Mononuclear cell (primary cell): ENCODE results near the gene KCNK18. TPM values are rescaled to one million over a fixed set of nuclear protein-coding genes. Genes with fewer than 3 reads are reported as not detected.

Source experiments
- H3K27me3 ChIP-seq: 2 replicates; pipeline ENCODE4 v1.6.0; 2011; ENCODE audit warnings: low read length, control low read depth; ENCODE audit not compliant: insufficient read depth
- H3K4me1 ChIP-seq: 2 replicates; pipeline ENCODE4 v1.5.1; 2011; ENCODE audit warnings: mild to moderate bottlenecking, low read length, control low read depth; ENCODE audit not compliant: insufficient read depth
- H3K4me3 ChIP-seq: 2 replicates; pipeline ENCODE4 v1.5.1; 2011; ENCODE audit warnings: mild to moderate bottlenecking, low read length, moderate library complexity
- H3K9me3 ChIP-seq: 2 replicates; pipeline ENCODE4 v1.5.1; 2011; ENCODE audit warnings: low read depth, mild to moderate bottlenecking, control low read depth, low read length
- total RNA-seq: library from RNA; depleted of rRNA; stranded (reverse); fragments of >200 nt; gene quantifications from one replicate; pipeline ENCODE4 v1.2.3, GENCODE V29; 2012

KCNK18 gene
- total RNA-seq = not detected

- Histone ChIP-seq H3K9me3 (no peaks in the 10 kb centered on the region), H3K27me3 (no peaks in the 10 kb centered on the region), H3K4me1 (no peaks in the 10 kb centered on the region), H3K4me3 (no peak within 1 kb of the TSS)
These were observed at the start of gene KCNK18 for GRCh38 chr10:117197189-117197588. Gene KCNK18 (plus strand): TSS chr10:117197489. CDS start chr10:117197489, 0 bp downstream.

GRCh38 chr10:117148284-117148683 lies 49.0 kb upstream of the KCNK18 start:
- no peaks in the 10 kb centered on the region for H3K4me1 ChIP-seq
- H3K9me3 ChIP-seq = no peaks in the 10 kb centered on the region
- no peak overlapping the region for H3K4me3 ChIP-seq
- peaks cover 53% of the 10 kb centered on the region for H3K27me3 ChIP-seq

- H3K4me1 ChIP-seq = no peaks in the 10 kb centered on the region
- no peaks in the 10 kb centered on the region for H3K9me3 ChIP-seq
- H3K4me3 ChIP-seq = no peak overlapping the region
- H3K27me3 ChIP-seq = peaks cover 54% of the 10 kb centered on the region
These were observed 44.6 kb upstream of the KCNK18 start for GRCh38 chr10:117152668-117153067.

DNA sequence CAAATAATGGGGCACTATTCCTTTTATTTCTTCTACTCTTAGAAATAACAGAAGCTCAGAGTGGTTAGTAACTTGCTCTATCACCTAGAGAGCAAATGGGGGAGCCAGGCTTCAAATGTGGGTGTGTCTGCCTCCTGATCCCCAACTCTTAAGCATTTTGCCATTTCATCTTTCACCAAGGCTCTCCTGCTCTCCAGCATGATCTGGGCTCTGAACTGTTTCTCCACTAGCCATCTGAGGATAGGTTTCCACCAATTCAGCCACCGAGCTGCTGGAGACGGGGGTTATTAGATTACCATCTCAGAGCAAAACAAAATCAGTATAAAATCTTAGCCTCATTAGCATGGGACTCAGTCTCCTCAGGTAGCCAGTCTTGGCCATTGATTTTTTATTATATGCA lies 39.0 kb upstream of the KCNK18 start:
- Histone ChIP-seq H3K9me3 (no peaks in the 10 kb centered on the region), H3K4me1 (peaks cover 3% of the 10 kb centered on the region), H3K4me3 (no peak overlapping the region), H3K27me3 (peaks cover 87% of the 10 kb centered on the region)

DNA sequence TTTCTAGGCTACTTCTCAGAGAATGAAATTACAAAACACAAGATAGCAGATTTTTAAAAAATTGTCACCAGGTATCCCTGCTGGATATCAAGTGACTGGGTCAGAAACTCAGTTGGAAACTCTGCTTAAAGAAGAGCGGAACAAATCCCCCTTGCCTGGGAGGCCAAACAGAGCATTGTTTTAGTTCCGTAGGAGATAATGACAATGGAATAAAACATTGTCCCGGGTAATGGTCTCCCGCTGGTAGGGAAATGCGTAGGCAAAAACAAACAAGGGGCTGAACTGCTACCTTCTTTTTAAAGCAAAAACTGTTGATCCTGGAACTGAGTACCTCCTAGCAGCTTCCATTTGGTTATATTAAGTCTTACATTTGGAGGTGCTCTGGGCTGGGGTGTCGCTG lies 37.9 kb upstream of the KCNK18 start:
- peaks cover 96% of the 10 kb centered on the region for H3K27me3 ChIP-seq
- H3K9me3 ChIP-seq = no peaks in the 10 kb centered on the region
- H3K4me1 ChIP-seq = peaks cover 9% of the 10 kb centered on the region
- H3K4me3 ChIP-seq = no peak overlapping the region

DNA sequence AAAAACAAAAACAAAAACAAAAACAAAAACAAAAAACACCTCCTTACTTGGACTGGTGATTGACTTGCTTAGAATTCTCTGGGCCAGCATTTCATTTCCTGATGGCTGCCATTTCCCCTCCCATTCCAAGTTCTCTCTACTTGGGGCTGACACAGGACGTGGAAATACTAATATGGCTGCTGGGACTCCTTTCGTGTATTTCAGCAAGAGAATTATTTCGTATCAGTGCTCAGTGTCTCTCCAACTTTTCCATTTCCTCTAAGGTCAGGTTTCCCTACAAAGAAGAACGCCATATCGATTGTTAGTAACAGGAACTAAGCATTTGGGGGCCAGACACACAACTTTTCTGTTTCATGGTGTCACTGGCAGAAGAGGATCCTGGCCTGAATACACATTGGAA lies 36.7 kb upstream of the KCNK18 start:
- Histone ChIP-seq H3K9me3 (no peaks in the 10 kb centered on the region), H3K4me1 (peaks cover 15% of the 10 kb centered on the region), H3K27me3 (peaks cover 97% of the 10 kb centered on the region), H3K4me3 (no peak overlapping the region)

- Histone ChIP-seq H3K4me3 (no peak overlapping the region), H3K9me3 (no peaks in the 10 kb centered on the region), H3K27me3 (peaks cover 98% of the 10 kb centered on the region), H3K4me1 (peaks cover 21% of the 10 kb centered on the region)
These were observed 35.8 kb upstream of the KCNK18 start for GRCh38 chr10:117161386-117162033.

- no peaks in the 10 kb centered on the region for H3K9me3 ChIP-seq
- peaks cover 98% of the 10 kb centered on the region for H3K27me3 ChIP-seq
- H3K4me1 ChIP-seq = peaks cover 22% of the 10 kb centered on the region
- no peak overlapping the region for H3K4me3 ChIP-seq
These were observed 34.9 kb upstream of the KCNK18 start for GRCh38 chr10:117162093-117163060.

- H3K4me3 ChIP-seq = no peak overlapping the region
- H3K4me1 ChIP-seq = peaks cover 29% of the 10 kb centered on the region
- peaks cover 98% of the 10 kb centered on the region for H3K27me3 ChIP-seq
- H3K9me3 ChIP-seq = no peaks in the 10 kb centered on the region
These were observed 34.0 kb upstream of the KCNK18 start for GRCh38 chr10:117163061-117163953.

DNA sequence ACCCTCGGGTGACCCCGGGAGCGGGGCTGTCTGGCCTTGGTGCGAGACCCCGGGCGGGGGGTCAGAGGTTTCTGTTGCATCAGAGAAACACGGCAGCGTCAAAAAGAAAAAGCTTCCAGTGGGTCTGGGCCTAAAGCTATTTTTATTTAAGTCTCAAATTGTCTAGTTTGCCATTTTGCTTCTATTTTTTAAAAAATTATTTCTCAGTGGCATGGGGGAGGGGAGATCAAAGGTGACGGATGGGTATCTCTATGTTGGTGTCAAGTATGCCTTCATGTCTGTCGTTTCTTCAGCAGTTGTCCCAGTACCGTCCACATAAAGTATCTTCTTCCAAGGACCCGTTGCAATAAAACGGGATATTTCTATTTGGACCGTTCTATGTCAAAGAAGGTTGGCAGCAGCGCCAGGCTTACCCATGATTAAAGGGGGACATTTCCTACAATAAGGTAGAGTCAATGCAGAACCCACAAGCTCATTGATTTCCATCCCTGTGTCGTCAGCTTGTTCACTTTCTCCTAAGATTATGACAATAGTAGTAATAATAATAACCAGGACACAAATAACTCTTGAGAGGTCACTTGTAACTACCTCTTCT lies 33.2 kb upstream of the KCNK18 start:
- Histone ChIP-seq H3K4me3 (no peak overlapping the region), H3K9me3 (no peaks in the 10 kb centered on the region), H3K4me1 (peaks cover 29% of the 10 kb centered on the region), H3K27me3 (peaks cover 96% of the 10 kb centered on the region)

- Histone ChIP-seq H3K27me3 (peaks cover 96% of the 10 kb centered on the region), H3K4me1 (peaks cover 29% of the 10 kb centered on the region), H3K9me3 (no peaks in the 10 kb centered on the region), H3K4me3 (no peak overlapping the region)
These were observed 32.4 kb upstream of the KCNK18 start for GRCh38 chr10:117164592-117165537.

DNA sequence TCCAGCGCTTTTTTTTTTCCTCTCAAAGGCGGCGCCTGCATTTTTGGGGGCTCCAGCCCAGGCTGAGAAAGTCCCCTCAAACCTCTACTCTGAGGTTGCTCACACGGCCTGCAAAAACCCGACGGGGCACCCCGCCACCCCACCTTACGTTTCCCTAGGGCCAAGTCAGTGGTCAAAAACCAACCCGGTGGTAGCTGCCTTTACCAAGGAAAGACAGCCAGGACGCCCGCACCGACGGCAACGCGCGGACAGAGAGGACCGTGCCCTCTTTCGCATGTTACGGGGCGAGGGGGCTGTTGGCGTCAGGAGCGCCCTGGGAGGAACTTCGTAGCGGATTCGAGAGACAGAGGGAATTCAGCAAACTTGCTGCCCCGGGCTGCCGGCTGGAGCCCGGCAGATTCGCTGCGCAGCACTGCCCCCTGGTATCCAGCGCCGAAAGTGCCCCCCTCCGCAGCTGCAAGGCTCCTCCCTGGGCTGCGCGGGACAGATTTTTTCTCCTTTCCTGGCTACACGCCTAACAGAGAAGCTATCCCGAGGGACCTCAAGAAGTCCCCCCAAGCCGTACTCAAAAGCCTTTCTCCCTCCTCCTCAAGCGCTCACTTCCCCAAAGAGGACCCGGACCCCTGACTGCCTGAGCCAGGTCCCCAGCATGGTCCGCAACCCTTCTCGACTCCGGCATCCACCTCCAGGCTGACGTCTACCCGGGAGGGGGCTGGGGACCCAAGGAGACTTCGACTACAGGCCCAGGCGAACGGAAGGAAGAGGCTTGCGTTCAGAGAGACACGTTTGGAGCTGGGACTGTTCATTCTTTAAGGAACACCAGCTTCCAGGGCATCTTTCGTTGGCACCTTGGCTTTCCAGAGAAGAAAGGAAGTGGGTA lies 31.5 kb upstream of the KCNK18 start:
- H3K9me3 ChIP-seq = no peaks in the 10 kb centered on the region
- peaks cover 29% of the 10 kb centered on the region for H3K4me1 ChIP-seq
- H3K27me3 ChIP-seq = peaks cover 96% of the 10 kb centered on the region
- no peak overlapping the region for H3K4me3 ChIP-seq
